Limb (tissue), 2 donors: ENCODE data around the gene GALNT10.

ENCODE experiments used
- DNase-seq, 2 donors: peaks; one replicate each; pipeline ENCODE4 v3.0.0-alpha.2; 2016; ENCODE audit errors: extremely low spot score in 2 of 2

Gene GALNT10

GRCh38 chr5:154203798-154204578, 13.5 kb downstream of the GALNT10 start:
- DNase-seq, result no peak

GRCh38 chr5:154205441-154206117, 15.0 kb downstream of the GALNT10 start:
- no peak for DNase-seq

- DNase-seq, result no peak
These were observed 15.8 kb downstream of the GALNT10 start for GRCh38 chr5:154206311-154206710.

- DNase-seq, result no peak
These were observed 16.7 kb downstream of the GALNT10 start for GRCh38 chr5:154207204-154207603.

GRCh38 chr5:154209591-154210081, 19.1 kb downstream of the GALNT10 start:
- no peak for DNase-seq

GRCh38 chr5:154210163-154210562, 19.6 kb downstream of the GALNT10 start:
- DNase-seq, result peak in 1 of 2 donors; percentile 12

GRCh38 chr5:154211641-154212390, 21.3 kb downstream of the GALNT10 start:
- peak in 1 of 2 donors; percentile 6 for DNase-seq

GRCh38 chr5:154213592-154213991, 23.1 kb downstream of the GALNT10 start:
- no peak for DNase-seq

- no peak for DNase-seq
These were observed 24.0 kb downstream of the GALNT10 start for GRCh38 chr5:154214371-154215106.

GRCh38 chr5:154215571-154216325, 25.2 kb downstream of the GALNT10 start:
- DNase-seq, result peak in 1 of 2 donors; percentile 7

GRCh38 chr5:154217462-154217861, 26.9 kb downstream of the GALNT10 start:
- peak in 1 of 2 donors; percentile 4 for DNase-seq

GRCh38 chr5:154218786-154219185, 28.3 kb downstream of the GALNT10 start:
- DNase-seq, result peak in 1 of 2 donors; percentile 23

- peak in 1 of 2 donors; percentile 5 for DNase-seq
These were observed 30.1 kb downstream of the GALNT10 start for GRCh38 chr5:154220625-154221024.

GRCh38 chr5:154221371-154221896, 30.9 kb downstream of the GALNT10 start:
- peak; percentile 19 to 34 for DNase-seq

- no peak for DNase-seq
These were observed 31.9 kb downstream of the GALNT10 start for GRCh38 chr5:154222414-154222813.

GRCh38 chr5:154223320-154223719, 32.8 kb downstream of the GALNT10 start:
- DNase-seq, result peak in 1 of 2 donors; percentile 6

GRCh38 chr5:154227090-154227489, 36.6 kb downstream of the GALNT10 start:
- no peak for DNase-seq

- DNase-seq, result no peak
These were observed 38.2 kb downstream of the GALNT10 start for GRCh38 chr5:154228696-154229095.

- DNase-seq, result no peak
These were observed 40.0 kb downstream of the GALNT10 start for GRCh38 chr5:154230526-154230925.

- DNase-seq, result no peak
These were observed 44.0 kb downstream of the GALNT10 start for GRCh38 chr5:154234551-154234950.
